Measurements from ENCODE around the gene SPRR2B. TPM values are rescaled to one million over a fixed set of nuclear protein-coding genes. Genes with fewer than 3 reads are reported as not detected.
"Not testable (repeated sequence)": the region's sequence is repeated elsewhere in the genome, so short reads cannot be mapped to it uniquely, and the experiment has no call there.

Gene SPRR2B
- total RNA-seq, 2 experiments from 2014 or later: not detected

DNA sequence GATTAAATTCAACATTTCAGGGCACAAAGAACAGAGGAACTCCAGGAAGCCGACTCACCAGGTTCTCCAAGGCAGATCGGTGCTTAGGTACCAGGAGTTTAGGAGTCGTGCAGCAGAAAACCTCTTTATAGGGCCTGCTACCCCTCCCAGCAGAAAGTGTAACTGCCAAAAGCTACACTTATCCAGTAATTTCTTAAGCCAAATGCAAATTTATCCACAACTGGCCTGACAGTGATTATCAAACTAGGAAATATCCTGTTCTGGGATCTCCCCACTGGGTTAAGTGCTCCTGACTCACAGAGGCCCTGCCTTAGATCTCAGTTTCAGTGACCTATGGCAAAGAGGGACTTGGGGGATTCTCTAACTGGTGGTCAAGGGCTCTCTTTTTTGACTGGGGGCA is 42.0 kb upstream of the SPRR2B start, which contains the start of gene SPRR2F:
Gene SPRR2F, minus strand, starts transcription at position 101 of the 400 bp plus-strand sequence. CDS start 783 bp downstream, outside the sequence.
- no peak within 1 kb of the TSS for H3K4me3 Mint-ChIP-seq
- ChIA-PET CTCF (no interaction called here), POLR2A (no interaction called here)
- Histone ChIP-seq H3K27ac (ENCODE audit: low read depth in 1 of 2, low read length in 2 of 2) (no peak within 1 kb of the TSS), H3K27me3 (ENCODE audit: control insufficient read depth in 1 of 2, insufficient read depth in 2 of 2, low read length in 2 of 2) (peaks cover 3 to 6% of the 10 kb centered on the region in 2 experiments), H3K9me3 (ENCODE audit: control insufficient read depth in 1 of 2, insufficient read depth in 1 of 2, low read length in 2 of 2) (no peaks in the 10 kb centered on the region), H3K36me3 (ENCODE audit: insufficient read depth, low read length) (no peaks in the 10 kb centered on the region), H3K4me1 (ENCODE audit: insufficient read depth, low read length) (no peaks in the 10 kb centered on the region), H3K4me3 (ENCODE audit: low read length) (no peak within 1 kb of the TSS)
- TF ChIP-seq, protein P1, sequence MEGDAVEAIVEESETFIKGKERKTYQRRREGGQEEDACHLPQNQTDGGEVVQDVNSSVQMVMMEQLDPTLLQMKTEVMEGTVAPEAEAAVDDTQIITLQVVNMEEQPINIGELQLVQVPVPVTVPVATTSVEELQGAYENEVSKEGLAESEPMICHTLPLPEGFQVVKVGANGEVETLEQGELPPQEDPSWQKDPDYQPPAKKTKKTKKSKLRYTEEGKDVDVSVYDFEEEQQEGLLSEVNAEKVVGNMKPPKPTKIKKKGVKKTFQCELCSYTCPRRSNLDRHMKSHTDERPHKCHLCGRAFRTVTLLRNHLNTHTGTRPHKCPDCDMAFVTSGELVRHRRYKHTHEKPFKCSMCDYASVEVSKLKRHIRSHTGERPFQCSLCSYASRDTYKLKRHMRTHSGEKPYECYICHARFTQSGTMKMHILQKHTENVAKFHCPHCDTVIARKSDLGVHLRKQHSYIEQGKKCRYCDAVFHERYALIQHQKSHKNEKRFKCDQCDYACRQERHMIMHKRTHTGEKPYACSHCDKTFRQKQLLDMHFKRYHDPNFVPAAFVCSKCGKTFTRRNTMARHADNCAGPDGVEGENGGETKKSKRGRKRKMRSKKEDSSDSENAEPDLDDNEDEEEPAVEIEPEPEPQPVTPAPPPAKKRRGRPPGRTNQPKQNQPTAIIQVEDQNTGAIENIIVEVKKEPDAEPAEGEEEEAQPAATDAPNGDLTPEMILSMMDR (IDR thresholded peaks at IDR 0.05): no peak
- DNase-seq: no peak
- ATAC-seq (ENCODE audit: poor library complexity): no peak
- no peak within 1 kb of the TSS for H3K27ac Mint-ChIP-seq
- intact Hi-C loops (cut with DNase I, micrococcal nuclease): no loop called here
- H3K4me1 Mint-ChIP-seq (ENCODE audit: low read depth): no peaks in the 10 kb centered on the region
- H3K27me3 Mint-ChIP-seq: peaks cover 26% of the 10 kb centered on the region
- H3K9me3 Mint-ChIP-seq: no peaks in the 10 kb centered on the region
- H3K36me3 Mint-ChIP-seq (ENCODE audit: low read depth): no peaks in the 10 kb centered on the region

- H3K27ac Mint-ChIP-seq; H3K27ac ChIP-seq (ENCODE audit: low read depth in 1 of 2, low read length in 2 of 2); H3K4me1 ChIP-seq (ENCODE audit: insufficient read depth, low read length); ATAC-seq (ENCODE audit: poor library complexity); DNase-seq; H3K4me3 ChIP-seq (ENCODE audit: low read length); intact Hi-C loops (cut with DNase I, micrococcal nuclease); H3K4me3 Mint-ChIP-seq; H3K27me3 ChIP-seq (ENCODE audit: control insufficient read depth in 1 of 2, insufficient read depth in 2 of 2, low read length in 2 of 2); H3K9me3 ChIP-seq (ENCODE audit: control insufficient read depth in 1 of 2, insufficient read depth in 1 of 2, low read length in 2 of 2); H3K36me3 Mint-ChIP-seq (ENCODE audit: low read depth); POLR2A ChIA-PET; CTCF ChIA-PET; H3K9me3 Mint-ChIP-seq; H3K36me3 ChIP-seq (ENCODE audit: insufficient read depth, low read length); H3K4me1 Mint-ChIP-seq (ENCODE audit: low read depth): not testable (repeated sequence)
- H3K27me3 Mint-ChIP-seq: peaks cover 21% of the 10 kb centered on the region
Observed at GRCh38 chr1:153112454-153112853, 41.0 kb upstream of the SPRR2B start.

GRCh38 chr1:153100245-153100644 is 28.8 kb upstream of the SPRR2B start:
- H3K27ac ChIP-seq (ENCODE audit: low read depth in 1 of 2, low read length in 2 of 2): no peak overlapping the region
- Mint-ChIP-seq H3K4me3 (no peak overlapping the region), H3K36me3 (ENCODE audit: low read depth) (no peaks in the 10 kb centered on the region), H3K27me3 (peaks cover 34% of the 10 kb centered on the region), H3K27ac (no peak overlapping the region), H3K4me1 (ENCODE audit: low read depth) (no peaks in the 10 kb centered on the region), H3K9me3 (no peaks in the 10 kb centered on the region)
- H3K4me1 ChIP-seq (ENCODE audit: insufficient read depth, low read length): no peaks in the 10 kb centered on the region
- H3K27me3 ChIP-seq (ENCODE audit: control insufficient read depth in 1 of 2, insufficient read depth in 2 of 2, low read length in 2 of 2): peaks cover 2 to 6% of the 10 kb centered on the region in 2 experiments
- DNase-seq (no peak), ATAC-seq (ENCODE audit: poor library complexity) (no peak)
- CTCF ChIA-PET: no interaction called here
- no peak overlapping the region for H3K4me3 ChIP-seq (ENCODE audit: low read length)
- no peaks in the 10 kb centered on the region for H3K36me3 ChIP-seq (ENCODE audit: insufficient read depth, low read length)
- POLR2A ChIA-PET: no interaction called here
- TF ChIP-seq, protein P1 (IDR thresholded peaks at IDR 0.05): no peak
- peaks cover 0 to 3% of the 10 kb centered on the region in 2 experiments for H3K9me3 ChIP-seq (ENCODE audit: control insufficient read depth in 1 of 2, insufficient read depth in 1 of 2, low read length in 2 of 2)
- intact Hi-C loops (cut with DNase I, micrococcal nuclease): no loop called here

DNA sequence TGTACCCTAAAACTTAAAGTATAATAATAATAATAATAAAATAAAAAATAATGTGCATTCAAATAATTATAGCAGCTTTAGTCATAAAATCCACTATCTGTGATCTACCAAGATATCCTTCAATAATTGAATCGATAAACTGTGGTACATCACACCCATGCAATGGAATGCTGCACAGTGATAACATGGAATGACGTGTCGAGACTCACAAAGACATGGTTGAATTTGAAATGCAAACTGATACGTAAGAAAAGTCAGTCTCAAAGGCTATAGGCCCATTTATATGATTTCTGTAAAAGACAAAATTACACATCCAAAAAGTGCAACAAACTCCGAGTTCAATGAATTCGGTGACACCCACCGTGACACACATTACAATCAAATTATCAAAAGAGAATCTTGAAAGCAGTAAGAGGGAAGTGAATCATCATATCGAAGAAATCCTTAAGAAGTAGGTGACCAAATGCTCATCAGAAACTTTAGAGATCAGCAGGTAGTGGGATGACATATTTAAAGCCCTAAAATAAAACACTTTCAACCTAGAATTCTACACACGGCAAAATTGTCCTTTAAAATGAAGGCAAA is 28.1 kb upstream of the SPRR2B start:
- Histone ChIP-seq H3K9me3 (ENCODE audit: control insufficient read depth in 1 of 2, insufficient read depth in 1 of 2, low read length in 2 of 2) (no peaks in the 10 kb centered on the region), H3K27me3 (ENCODE audit: control insufficient read depth in 1 of 2, insufficient read depth in 2 of 2, low read length in 2 of 2) (peaks cover 2 to 6% of the 10 kb centered on the region in 2 experiments), H3K36me3 (ENCODE audit: insufficient read depth, low read length) (no peaks in the 10 kb centered on the region), H3K4me3 (ENCODE audit: low read length) (no peak overlapping the region), H3K27ac (ENCODE audit: low read depth in 1 of 2, low read length in 2 of 2) (no peak overlapping the region), H3K4me1 (ENCODE audit: insufficient read depth, low read length) (no peaks in the 10 kb centered on the region)
- Mint-ChIP-seq H3K4me1 (ENCODE audit: low read depth) (no peaks in the 10 kb centered on the region), H3K27me3 (peaks cover 33% of the 10 kb centered on the region), H3K4me3 (no peak overlapping the region), H3K9me3 (no peaks in the 10 kb centered on the region), H3K36me3 (ENCODE audit: low read depth) (no peaks in the 10 kb centered on the region), H3K27ac (no peak overlapping the region)
- ChIA-PET POLR2A (no interaction called here), CTCF (no interaction called here)
- intact Hi-C loops (cut with DNase I, micrococcal nuclease): no loop called here
- TF ChIP-seq, protein P1 (IDR thresholded peaks at IDR 0.05): no peak
- no peak for ATAC-seq (ENCODE audit: poor library complexity)
- no peak for DNase-seq
